ENCODE measurements around the gene TENM3.

DNA sequence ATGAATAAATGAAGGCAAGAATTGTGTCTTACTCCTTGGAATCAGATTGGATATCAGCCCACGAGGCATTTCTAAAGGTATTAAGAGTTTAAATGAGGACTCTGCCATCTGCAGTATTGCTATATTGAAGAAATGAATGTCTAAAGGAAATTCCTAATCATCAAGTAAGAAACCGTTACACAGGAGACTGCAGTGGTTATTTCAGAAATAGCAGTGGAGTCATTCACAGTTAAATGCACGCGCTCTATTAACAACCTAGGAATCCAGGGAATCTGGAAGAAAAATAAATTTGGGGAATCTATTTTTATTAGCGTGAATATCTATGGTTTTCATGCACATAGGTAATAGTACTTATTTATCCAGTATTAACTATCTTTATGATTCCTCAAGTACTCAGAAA, 334.2 kb downstream of the TENM3 start:
- TF ChIP-seq CTCF (IDR thresholded peaks at IDR 0.05; ENCODE audit: low read depth, low read length, poor library complexity, severe bottlenecking) (no peak), EZH2phosphoT487 (IDR thresholded peaks at IDR 0.05; ENCODE audit: borderline replicate concordance, low read length) (no peak)
